GM18909 (cell line): ENCODE measurements around the gene TNIP3.
A peak's percentile ranks its signal among the peaks of the same experiment; 100 is the strongest.

ENCODE experiments used
- ATAC-seq: cut with Tn5 transposase; IDR thresholded peaks from one replicate; pipeline ENCODE4 v1.9.1; 2021; ENCODE audit warnings: mild to moderate bottlenecking; ENCODE audit not compliant: unreplicated experiment, poor library complexity

The TNIP3 gene

DNA sequence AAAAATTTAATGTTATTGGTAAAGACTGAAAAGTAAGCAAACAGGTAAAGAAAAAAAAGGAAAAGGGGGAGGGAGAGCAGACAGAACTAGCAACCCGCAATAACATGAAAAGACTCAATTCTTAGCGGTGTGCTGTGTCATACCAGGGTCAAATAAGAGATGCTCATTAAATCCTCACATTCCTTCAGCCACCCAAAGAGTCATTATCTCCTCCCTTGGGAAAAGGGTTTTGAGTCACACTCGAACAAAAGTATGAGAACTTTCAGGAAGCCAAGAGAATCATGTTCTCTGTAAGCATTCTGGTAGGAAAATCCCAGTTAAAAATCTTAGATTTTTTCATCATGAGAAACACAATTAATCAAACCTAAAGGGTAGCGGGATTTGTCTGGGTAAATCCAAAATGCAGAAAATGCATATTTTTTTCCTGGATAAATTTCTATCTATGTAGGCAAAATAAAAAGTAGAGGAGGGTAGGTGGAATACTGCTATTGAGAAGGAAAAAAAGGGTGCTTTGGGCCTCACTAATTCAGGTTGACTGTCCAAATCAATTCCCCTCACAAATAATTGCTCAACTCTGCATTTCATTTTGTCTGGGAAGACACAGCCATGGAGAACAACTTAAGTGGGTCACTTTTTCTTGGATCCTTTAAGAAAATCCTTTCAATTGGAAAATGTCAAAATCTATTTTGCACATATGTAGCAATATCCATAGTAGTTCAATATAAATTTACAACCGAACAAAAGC lies 23.2 kb downstream of the TNIP3 start:
- no peak for ATAC-seq

DNA sequence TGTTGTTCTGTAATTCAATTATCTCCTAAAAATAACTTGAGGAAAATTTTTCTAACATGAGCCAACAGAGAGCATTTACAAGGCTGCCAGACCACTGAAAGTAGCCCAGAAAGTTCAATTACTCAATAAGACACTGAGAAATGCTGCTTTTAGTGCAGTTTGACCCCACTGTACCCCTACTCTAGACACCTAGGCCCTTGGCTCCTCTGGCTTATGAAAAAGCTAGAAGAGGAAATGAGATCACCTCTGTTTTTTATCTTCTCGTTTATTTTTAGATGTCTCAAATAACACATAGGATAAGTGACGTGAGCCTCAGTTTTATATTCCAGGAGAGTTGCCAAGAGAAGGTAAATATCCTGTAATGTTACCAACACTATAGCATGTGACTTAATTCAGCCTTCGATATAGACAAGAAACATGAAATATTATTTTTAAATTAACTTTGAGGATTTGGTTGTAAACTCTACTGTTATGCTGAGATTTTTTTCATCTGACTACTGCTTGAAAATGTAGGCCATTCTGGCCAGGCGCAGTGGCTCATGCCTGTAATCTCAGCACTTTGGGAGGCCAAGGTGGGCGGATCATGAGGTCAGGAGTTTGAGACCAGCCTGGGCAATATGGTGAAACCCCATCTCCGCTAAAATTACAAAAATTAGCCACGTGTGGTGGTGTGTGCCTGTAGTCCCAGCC lies 24.4 kb downstream of the TNIP3 start:
- ATAC-seq: peak; percentile 82

DNA sequence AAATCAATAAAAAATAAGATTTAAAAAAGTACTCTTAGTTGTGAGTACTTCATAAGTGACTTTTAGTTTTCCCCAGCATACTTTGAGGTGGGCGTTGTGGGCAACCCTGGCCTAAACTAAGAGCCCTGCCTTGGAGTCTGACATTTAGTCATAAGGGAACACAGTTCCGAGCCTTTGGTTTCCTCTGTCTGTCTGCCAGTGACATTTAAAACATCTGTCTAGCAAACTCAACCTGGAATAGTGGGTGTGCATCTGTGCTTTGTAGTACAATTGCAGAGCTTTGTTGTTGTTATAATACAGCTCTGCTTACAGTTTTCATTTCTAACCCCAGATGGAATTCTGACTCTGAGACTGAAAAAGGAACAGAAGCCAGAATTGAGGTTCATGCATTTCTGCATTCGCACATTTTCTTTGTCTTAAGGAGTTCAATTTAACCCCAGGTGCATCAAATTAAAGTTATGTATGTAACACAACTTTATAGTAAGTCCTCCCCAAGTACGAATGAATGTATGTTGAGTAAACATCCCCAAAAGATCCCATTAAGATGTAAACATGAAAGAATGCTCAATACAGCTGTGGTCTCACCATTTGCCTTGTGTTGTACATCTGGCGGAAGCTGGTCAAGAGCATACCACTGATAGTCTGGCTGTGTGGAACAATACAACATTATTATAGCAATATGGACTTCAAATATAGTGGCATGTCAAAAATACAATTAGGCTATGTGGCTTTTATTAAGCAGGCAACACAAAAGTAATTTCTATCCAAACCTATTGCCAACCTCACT lies 25.9 kb downstream of the TNIP3 start:
- no peak for ATAC-seq

DNA sequence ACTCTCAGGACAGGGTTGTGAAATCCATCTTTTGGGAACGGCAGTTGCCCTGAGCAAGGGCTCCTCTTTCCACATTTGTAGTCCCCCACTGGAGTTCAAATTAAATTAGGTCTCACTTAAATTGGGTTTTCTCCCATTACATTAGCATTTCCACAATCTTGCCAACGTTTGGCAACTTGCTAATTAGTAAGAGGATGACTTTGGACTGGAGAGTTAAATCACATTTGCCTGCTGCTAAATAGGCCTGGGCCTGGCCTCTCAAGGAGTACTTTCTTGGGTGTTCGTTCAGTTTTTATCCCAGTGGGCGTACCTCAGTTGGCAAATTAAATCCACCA lies 33.8 kb downstream of the TNIP3 start:
- no peak for ATAC-seq

DNA sequence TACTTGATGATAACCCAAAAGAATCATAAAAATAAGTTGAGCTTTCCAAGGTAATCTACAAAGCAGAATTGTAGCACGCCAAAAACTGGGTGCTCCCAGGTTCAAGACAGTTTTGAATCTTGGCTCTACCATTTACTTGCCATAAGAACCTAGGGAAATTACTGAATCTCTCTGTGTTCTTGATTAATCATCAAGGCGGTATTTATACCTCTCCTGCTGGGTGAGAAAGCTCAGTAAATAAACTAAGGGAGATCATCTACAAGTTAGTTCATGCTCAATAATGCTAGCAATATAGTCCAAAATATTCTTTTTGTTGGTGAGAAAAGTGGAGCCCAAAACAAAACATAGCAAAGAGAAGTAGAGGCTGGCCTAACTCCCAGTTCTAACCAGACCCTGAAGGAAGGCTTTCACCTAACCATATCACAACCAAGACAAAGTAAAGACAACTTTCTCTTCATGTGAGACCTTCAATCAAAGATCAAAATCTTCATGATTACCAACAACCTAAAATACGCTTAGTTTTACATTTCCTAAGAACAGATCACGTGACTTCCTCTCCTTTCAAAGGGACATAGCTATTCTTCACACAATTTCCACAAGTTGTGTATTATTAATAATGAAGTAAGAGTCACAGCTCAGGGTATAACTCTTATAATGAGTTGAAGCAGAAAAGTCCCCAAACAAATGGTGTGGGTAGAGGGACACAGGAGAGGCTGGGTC lies 34.4 kb downstream of the TNIP3 start:
- ATAC-seq: no peak

DNA sequence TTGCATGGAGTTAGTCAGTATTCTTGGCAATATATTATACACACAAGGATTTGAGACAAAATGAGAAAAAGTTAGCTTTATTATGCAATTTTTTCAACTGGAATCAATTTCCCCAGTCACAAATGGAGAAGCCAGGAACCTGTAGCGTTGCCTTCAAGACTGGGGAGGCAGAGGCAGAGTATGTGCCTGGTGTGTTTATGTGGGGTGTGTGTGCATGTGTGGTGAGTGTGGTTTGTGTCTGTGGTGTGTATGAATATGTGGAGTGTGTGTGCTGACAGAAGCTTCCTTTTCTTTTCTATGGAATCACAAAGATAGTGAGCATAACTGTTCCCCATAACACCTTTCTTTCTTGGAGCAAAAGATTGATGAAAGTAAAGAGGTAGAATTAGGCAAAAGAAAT lies 37.0 kb downstream of the TNIP3 start:
- ATAC-seq: no peak

DNA sequence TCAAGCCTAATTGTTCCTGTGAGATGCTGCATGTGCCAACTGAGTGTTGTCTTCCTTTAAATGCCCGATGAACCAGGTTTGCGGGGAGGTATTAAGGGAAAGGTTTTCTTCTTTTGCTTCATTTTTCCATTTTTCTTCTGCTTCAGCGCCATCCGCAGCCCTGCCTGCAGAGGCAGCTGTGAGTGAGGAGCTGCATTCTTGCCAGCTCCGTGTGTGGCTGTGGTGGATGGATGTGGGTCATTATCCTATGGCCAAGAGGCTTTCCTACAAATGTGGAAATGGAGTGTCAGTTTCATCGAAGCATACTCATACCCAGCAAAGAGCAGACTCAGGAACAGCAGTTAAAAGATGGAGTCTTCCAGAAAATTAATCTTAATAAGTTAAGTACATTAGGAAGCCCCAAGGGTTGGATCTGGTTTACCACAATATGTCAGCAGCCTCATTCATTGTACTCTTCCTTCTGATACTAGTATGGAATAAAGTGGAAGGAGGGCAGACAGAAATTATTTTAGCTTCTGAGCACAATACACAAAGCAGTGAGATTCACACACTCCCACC lies 37.6 kb downstream of the TNIP3 start:
- no peak for ATAC-seq

DNA sequence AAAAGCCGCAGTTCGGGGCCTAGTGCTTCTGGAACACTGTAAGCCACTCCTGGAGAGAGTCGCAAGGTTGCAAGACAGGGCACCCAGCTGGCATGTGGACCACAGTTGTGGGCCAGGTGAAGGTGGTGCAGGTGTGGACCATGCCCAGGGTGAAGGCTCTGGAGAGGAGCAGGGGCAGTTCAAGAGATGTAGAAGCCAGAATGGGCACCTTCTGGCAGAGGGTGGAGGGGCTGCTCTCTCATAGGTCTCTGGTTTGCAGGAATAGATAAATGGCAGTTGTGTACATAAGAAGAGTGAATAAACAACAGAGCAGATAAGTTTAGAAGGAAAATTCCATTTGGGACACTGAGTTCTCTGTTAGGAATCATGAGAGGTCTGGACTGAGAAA lies 38.6 kb downstream of the TNIP3 start:
- ATAC-seq: no peak

DNA sequence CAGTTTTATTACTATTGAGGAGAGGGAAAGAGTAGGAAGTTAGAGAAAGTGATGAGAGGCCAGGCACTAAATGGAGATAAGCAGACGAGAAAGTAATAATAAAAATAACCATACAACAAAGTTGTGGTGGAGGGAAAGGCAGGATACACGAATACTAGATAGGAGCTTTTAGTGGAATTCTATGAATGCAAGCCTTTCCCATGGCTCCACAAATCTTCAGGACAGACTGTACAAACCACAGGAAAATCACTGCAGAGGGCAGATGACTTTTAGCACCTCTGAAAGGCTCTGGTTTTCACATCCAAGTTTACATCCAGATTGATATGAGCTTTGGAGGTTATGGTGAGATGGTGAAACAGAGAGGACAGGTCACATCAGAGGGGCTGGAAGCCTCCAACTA lies 41.5 kb downstream of the TNIP3 start:
- ATAC-seq: no peak

DNA sequence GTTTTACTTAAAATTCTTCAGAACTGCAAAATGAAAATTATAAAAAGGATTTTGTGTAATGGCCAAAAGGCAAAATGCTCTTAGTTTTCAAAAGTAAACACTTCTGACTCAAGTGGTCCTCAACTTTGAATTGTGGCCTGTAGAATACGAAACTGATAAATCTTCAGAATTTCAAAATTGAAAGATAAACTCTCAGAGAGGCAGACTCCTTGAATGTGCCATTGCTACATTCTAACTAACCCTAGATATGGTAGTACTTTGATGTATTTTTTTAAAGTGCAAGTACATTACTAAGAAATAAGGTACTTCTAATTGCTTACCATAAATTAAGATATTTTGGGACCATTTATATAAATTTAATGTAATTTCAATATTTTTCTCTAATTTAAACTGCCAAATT lies 44.4 kb downstream of the TNIP3 start:
- no peak for ATAC-seq

DNA sequence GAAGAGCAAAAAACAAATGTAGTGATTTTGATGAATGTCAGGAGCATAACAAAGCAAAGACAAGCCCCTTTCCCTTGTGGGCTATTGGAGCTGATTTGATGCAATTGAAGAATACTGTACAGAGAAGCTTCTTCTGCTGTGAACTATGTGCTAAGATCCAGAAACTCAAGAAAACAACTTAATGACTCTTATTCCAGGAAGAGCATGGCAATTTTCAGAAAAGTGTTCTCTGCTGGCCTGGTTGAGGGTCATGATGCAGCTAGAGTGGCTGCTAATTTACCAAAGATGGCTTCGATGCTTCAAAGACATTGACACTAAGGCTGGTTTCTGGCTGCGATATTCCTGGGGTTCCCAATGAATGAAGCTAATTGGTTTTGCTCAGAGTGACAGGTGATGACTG lies 45.8 kb downstream of the TNIP3 start:
- no peak for ATAC-seq

DNA sequence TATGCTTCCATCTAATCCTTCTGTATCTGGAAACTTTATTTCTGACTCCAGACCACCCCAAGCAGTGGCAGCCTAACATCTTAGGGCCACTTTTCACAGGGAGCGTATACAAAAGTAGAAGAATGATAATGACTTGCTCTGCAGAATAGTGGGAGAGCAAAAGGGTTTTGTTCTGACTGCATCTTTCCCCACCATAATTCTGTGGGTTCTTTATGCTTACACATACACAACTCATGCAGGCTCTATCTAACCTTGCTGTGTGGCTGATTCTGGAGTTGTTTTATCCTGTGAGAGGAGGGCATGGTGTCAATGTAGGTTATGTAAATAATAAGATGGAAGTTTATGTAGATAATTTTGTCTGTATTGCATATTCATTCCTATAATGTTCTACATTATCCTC lies 49.4 kb downstream of the TNIP3 start:
- ATAC-seq: no peak

DNA sequence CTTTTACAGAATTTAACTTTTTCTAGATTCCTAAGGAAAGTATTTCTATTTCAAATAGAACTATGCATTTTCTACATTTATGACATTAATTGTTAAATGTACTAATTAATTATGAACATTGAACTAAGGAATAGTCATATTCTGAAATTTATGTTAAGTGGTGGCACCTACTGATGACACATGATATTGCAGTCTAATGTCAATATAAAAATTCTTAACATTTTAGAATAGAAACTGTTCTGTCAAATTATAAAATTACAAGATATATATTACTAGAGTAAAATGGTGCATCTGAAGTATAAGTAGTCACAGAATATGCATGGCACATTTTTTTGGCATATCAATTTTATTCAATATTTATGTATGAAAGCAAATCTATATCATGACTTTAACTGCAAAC lies 51.6 kb downstream of the TNIP3 start:
- no peak for ATAC-seq

DNA sequence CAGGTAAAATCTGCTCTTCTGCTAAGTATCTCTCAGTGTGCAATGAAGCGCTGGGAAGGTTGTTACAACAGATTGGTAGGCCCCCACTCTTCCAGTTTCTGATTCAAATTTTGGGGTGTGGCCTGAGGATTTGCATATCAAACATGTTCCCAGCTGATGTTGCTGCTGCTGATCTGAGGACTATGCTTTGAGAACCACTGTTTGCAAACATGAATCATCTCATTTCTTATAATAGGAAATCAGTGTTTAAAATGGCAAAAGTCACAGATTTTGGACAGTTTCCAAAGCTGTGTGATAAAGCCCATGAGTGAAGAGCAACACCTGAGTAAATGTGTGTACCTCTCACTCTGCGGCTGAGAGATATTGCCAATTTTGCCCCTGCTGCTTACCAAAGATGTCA lies 55.6 kb downstream of the TNIP3 start:
- ATAC-seq: no peak

DNA sequence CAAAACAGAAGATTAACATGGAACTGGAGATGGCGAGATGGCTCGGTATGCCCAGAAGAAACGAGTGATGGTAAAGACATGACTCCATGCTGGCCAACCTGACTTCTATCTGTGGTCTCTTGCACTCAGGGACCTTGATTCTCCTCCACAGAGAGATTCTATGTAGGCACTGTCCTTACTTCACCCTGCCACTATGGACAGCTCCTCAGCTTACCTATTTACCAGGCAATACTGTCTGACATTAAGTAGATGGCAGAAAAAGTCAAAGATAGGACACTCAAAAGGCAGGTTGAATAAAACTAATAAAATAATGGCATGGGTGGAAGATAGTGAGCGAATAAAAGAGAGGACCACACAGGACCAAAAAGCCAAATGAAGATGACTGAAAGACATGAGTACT lies 56.6 kb downstream of the TNIP3 start:
- ATAC-seq: no peak

DNA sequence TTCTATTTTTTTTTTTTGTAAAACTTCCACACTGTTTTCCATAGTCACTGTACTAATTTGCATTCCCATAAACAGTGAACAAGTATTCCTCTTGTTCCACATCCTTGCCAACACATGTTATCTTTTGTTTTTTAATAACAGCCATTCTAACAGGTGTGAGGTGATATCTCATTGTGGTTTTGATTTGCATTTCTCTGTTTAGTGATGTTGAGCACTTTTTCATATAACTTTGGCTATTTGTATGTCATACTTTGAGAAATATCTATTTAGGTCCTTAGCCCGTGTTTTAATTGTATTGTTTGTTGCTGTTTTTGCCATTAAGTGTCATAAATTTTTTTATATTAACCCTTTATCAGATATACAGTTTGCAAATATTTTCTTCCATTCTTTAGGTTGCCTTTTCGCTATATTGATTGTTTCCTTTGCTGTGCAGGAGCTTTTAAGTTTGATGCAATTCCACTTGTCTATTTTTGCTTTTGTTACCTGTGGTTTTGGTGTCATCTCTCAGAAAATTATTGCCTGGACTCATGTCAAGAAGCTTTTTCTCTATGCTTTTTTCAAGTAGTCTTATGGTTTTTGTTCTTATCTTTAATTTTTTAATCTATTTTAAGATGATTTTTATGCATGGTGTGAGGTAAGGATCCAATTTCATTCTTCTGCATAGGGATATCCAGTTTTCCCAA lies 63.9 kb downstream of the TNIP3 start:
- ATAC-seq: no peak

DNA sequence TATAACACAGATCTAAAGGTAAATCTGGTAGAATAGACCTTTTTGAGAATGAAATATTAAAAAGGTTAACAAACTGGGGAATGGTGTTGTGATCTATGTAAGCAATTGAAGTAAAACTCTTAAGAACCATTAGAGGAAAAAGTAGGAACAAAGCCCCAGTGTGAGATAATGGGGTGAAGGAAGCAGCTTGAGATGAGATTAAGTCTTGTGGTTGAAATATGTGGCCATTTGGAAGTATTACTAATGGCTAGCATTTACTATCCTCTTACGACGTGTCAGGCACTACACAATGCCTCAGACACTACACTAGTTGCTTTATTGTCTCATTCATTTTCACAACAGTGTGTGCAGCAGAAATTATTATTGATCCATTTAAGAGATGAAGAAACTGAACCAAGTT lies 65.9 kb downstream of the TNIP3 start:
- ATAC-seq: no peak

DNA sequence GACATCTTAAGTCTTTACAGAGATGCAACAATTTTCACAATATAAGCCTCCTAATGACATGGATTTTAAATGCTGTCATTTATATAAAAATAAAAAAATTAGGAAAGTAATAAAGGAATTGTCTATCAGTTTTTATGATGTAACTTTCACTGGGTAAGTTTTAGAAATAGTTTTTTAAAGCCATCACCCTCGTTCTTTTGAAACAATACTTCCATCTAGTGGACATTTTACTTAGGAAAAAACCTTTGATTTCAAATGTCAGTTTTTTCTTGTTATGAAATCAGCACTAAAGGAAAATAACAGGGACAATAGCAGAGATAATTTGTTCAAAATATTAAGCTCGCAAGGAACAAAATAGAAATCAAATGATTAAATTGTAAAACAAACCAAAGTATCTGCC lies 67.5 kb downstream of the TNIP3 start:
- ATAC-seq: no peak

DNA sequence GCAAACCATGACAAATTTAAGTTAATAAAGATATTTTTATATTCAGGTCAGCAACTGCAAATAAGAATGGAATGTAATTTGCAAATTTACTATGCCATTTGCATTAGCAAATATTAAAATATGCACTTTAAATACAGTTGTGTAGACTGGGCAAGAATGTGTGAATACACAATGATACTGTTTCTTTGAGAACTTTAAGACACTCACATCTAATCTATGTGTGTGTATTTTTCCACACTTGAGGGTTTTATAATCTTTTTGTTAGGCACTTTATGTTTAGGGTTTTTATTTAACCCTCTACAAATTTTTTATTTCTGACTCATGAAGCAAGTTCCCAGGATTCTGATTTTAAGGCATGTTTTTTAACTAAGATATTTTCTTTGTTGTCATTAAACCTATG lies 67.9 kb downstream of the TNIP3 start:
- no peak for ATAC-seq

DNA sequence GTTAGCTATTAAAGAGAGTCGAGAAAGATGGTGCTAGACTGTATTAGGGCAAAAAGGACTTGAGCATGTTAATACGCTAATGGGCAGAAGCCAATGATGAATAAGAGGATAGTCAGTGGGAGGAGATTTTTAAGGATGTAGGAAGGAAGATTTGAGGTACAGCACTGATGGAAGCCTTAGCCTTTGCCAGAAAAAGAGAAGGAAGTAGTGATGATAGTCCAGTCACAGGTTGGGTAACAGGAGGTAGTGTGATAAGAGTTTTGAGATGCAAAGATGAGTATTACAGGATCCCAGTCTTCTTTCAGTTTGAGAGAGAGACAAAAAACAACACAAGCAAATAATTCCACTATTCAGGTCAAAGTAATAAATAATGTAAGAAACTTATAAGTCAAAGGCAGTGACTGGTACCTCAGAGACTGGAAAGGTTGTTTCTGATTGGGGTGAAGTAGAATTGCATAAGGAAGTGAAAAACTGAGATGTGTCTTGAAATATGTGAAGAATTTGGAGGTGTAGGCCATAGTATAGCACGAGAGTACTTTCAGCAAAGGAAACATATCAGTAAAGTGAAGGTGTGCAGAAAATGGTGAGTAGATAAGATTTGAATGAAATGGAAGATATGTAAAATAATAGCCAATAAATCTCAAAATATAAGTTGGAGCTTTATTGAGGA lies 69.7 kb downstream of the TNIP3 start:
- ATAC-seq: no peak
